NCI-H1105 (cell line): ENCODE measurements around the gene CFAP54.
"Not testable (repeated sequence)": the region's sequence is repeated elsewhere in the genome, so short reads cannot be mapped to it uniquely, and the experiment has no call there.

Experiments used
- DNase-seq: peaks from one replicate; lab custom pipeline; 2025; lab: John Stamatoyannopoulos, UW

The CFAP54 gene

GRCh38 chr12:96513681-96514080 lies 24.3 kb downstream of the CFAP54 start:
- no peak for DNase-seq

DNA sequence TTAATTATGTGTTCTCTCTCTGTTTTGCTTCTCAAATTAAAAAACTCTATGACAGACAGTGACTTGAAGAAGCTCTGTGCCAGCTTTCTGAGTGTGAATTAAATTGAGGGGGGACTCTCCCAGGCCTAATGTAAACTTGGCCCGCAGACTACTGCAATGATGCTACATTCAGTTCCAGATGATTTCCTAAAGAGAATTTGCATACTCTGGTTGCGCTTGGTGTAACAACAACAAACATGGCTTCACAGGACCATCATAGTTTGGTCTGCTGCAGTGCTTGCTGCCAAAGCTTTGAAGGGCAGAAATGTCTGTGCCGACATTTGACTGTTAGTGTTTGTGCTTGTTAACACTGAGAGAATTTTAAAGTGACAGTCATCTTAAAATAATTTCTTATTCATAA lies 25.0 kb downstream of the CFAP54 start:
- no peak for DNase-seq

- peak; percentile 65 for DNase-seq
Observed at GRCh38 chr12:96516472-96517430, 27.4 kb downstream of the CFAP54 start.

- DNase-seq = no peak
Observed at GRCh38 chr12:96520767-96521166, 31.4 kb downstream of the CFAP54 start.

GRCh38 chr12:96521895-96522682 lies 32.7 kb downstream of the CFAP54 start:
- no peak for DNase-seq

DNA sequence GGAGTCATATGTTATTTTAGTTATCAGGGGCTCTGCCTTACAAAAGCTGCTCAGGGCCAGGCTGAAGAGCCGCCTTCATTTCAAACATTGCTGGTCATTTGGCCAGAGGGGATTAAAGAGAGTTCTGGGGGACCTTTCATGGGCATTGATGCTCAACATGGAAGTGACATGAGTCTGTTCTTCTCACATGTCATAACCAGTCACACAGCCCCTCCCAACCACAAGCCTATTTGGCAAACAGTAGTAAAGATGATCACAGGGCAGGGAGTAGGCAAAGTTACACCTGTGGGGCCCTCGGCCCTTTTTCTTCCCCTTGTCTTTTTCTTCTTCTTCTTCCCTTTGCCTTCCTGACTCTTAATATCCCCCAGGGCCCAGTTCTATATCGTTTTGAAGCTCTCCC lies 33.3 kb downstream of the CFAP54 start:
- DNase-seq = no peak

GRCh38 chr12:96526110-96526509 lies 36.7 kb downstream of the CFAP54 start:
- DNase-seq = no peak

DNA sequence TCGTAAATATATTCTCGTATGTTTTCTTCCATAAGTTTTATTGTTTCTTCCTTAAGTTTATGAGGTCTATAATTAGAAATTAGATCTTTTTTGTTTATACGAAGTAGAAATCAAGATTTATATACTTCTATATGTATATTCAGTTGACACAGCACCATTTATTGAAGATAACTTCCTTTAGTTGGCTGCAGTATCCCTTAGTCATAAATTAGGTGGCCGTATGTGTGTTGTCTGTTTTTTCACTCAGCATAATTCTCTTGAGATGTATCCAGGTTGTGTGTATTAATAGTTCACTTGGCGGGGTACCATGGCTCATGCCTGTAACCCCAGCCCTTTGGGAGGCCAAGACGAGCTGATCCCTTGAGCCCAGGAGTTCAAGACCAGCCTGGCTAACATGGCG lies 40.5 kb downstream of the CFAP54 start:
- DNase-seq = no peak

DNA sequence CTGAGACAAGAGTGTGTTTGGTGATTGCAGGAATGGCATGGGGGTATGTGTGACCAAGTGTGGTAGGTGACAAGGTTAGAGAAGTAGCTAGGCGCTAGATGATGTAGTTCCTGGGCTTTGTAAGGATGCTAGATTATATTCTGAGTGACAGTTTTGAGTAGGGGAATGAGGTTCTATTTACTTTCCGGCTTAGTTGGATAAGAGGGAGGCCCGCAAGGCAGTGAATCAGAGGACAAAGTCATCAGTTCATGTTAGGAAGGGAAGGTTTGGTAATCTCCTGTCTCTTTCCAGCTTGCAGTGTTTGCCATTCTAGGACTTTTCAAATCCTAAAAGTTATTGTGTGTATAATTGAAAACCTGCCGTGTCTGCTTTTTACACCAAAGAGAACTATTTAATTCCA lies 45.0 kb downstream of the CFAP54 start:
- DNase-seq = no peak

DNA sequence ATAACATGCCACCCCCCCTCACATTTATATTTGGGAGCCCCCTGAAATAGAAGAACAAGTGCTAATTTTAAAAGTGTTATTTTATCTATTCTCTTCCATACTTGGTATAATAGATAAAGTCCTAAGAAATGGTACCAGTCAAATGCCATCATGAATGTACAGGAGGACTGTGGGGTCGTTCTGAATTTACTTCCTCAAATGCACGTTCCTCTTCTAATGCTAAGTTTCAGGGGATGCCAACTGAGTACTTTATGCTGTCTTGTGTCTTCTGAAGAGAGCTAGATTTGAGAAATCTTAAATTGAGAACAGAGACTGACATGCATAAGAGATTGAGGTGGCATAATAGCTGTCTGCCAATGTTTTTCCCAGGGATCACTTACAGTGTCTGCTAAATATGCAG lies 59.0 kb downstream of the CFAP54 start:
- DNase-seq = no peak

DNA sequence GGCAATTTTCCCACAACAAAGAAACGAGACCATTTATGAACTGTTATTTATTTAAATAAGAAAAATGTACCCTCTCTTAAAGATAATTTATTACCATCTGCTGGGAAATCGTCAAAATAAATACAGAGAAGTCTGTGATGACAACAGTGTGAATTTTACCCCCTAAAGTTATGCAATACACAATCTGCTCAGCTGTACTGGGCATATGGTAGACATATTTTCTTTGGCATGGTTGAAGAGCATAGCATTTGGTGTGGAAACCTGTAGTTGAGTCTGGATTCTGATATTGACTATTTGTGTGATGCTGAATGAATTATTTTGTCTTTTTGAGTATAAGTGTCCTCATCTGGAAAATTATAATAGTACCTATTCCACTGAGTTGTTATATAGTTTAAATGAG lies 60.0 kb downstream of the CFAP54 start:
- no peak for DNase-seq

GRCh38 chr12:96570579-96570978 lies 81.2 kb downstream of the CFAP54 start:
- DNase-seq = no peak

- no peak for DNase-seq
Observed at GRCh38 chr12:96571101-96571862, 81.9 kb downstream of the CFAP54 start.

- peak; percentile 65 for DNase-seq
Observed at GRCh38 chr12:96578526-96579125, 89.2 kb downstream of the CFAP54 start.

DNA sequence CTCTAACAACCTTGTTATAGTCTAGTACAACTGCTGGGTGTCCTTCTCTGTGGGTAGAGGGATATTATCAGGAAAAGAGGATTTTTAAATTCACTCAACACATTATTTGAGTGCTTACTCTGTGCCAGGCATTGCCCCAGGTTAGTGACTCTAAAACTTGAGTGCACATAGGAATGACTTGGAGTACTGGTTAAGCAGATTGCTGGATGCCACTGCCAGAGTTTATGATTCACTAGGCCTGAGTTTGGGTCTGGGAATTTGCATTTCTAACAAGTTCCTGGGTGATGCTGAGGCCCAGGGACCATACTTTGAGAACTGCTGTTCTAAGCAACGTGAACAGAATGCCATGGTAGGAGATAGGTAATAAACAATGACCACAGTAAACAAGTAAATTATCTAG lies 96.6 kb downstream of the CFAP54 start:
- no peak for DNase-seq

DNA sequence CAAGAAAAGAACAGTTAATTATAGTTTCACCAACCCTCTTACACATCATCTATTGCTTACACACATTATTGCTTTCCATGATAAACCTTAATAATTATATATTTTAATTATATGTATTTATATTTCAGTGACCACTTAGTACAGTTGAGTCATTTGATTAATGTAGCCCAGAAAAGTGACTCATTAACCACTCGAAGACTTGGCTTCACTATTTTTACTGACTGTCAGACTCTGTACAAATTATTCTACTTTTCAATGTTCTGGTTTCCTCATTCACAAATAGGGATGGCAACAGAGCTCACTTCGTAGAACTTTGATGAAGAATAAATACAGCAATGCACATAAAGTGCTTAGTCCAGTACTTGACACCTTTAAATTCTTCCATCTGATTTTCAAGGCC lies 98.3 kb downstream of the CFAP54 start:
- no peak for DNase-seq

DNA sequence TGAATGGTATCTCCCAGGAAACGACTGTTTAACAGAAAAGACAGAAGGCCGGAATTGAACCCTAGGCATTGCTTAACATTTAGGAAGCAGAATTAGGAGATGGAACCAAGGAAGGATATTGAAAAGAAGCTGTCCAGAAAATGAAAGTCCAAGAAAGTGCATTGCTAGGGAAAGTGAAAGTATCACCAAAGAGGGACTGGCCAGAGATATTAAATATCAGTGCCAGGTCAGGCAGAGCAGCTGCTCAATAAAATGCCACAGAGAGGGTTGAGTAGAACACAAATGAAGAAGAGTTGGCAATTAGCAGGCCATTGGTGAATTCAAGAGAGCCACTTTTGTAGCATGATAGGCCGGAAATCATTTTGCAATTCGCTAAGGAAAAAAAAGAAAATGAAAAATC lies 101.6 kb downstream of the CFAP54 start:
- DNase-seq = no peak

- not testable (repeated sequence) for DNase-seq
Observed at GRCh38 chr12:96604374-96604773, 115.0 kb downstream of the CFAP54 start.

GRCh38 chr12:96605684-96606083 lies 116.3 kb downstream of the CFAP54 start:
- no peak for DNase-seq

GRCh38 chr12:96606134-96606533 lies 116.8 kb downstream of the CFAP54 start:
- no peak for DNase-seq

- DNase-seq = no peak
Observed at GRCh38 chr12:96606644-96607043, 117.3 kb downstream of the CFAP54 start.

GRCh38 chr12:96617178-96617577 lies 127.8 kb downstream of the CFAP54 start:
- DNase-seq = no peak
